Activated CD4-positive, alpha-beta T cell treated with anti-CD3 and anti-CD28 coated beads, Interleukin-2, Interleukin-6, amounts not matched to agents 100 ng/mL and 50 ng/mL, durations not matched to agents 16 hours and 8 hours (primary cell): ENCODE data around the gene FAR1.

Experiments
- DNase-seq: peaks from one replicate; pipeline ENCODE4 v3.0.0-alpha.2; 2020

The FAR1 gene

DNA sequence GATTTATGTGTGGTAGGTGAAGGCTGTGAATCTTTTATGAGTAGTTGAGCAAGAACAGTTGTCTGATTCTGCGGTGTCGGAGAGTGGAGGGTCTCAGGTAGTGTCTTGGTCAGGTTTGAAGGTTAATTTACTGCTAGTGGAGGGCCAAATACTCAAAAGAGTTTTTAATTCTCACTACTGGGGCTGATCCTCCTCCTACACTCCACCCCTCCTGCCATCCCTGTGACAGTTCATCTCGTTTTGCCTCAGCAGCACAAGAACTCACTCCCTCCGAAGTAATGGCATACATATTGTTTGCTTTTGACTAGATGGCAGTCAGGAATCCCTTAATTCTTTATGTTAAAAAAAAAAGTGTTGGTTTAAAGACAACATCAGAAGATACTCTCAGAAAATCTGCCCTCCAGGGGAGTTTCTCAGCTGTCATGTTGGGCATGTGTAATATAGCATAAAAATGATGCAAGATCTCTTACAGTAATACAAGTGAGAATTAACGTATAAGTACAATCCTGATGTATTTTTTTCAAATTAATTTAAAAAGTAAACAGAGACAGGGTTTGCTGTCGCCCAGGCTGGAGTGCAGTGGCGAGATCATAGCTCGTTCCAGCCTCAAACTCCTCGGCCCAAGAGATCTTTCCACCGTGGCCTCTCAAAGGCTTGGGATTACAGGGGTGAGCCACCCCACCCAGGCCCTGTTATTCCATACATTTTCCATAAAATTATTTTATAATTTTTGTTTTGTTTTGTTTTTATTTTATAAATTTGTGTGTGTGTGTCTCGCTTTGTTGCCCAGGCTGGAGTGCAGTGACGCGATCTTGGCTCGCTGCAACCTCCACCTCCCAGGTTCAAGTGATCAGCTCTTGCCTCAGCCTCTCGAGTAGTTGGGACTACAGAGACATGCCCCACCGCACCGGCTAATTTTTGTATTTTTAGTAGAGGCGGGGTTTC, 1.3 kb downstream of the FAR1 start:
- DNase-seq, result peak; percentile 26

DNA sequence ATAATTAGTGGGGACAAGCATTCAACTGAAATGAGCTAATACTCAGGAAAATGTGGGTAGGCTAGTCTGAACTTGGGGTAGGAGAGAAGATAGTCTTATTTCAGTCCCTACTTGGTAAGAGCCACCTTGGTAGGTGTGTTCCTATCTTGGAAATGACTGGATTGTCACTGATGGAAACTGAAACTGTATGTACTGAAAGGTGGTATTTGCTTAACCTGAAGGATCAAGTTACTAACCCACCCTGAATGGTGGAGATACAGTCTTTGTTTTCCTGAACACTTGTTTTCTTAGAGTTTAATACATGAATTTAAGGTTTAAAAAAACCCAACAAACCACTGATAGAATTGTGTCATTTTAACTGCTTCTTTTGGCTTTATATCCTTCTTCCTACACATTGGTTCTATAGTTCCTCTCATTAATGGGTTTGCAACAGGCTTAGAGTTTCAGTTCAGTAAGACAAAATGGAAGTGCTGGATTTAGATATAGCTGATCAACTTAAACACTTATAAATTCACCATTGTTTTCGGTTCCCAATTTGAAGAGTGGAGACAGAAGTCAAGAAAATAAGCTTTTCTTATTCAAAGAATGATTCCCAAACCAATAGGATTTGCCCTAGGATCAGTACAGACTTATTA, 4.2 kb downstream of the FAR1 start:
- peak; percentile 11 for DNase-seq

DNA sequence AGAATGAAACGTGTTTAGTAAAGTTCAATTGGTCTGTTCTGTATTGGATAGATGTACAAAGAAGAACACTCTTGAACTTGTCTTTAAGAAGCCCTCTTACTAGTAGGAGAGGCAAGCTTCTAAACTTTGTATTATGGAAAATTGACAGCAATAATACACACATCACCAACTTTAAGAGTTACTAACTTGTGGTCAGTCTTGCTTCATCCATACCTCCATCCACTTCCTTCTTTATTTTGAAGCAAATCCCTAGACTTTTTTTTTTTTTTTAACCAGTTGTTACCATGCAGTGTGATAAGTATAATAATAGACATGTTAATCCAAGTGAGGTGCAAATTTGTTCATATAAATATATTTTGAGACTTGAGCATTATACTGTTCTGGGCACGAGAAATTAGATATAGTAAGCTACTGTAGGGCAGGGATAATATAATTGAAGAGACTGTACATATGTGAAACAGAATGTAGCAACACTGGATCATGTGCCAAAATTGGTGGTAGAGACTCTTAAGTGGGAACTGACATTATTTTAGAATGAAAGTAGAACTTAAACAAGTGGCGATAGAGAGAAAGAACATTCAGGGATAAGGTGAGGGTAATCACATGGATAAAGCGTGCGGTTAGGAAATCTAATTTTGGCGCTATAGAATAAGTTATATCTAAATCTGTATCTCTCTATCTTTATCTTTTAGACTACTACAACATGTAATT, 6.5 kb downstream of the FAR1 start:
- no peak for DNase-seq

DNA sequence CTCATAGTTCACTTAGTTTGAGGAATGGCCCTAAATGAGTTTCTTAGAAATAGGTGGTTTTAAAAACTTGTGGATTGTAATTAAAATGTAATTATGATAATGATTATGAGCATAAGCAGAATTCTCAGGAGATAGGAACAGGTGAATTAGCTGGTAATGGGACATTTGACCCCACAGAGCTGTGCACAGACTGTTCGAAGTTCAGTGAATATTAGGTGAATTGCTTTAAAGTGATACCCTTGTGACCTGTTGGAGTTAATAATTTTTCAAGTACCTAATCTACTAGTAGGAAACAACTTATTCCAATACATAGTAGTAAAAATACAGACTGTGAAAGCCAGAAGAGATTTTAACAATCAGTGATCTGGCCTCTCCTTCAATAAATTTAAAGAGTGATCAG, 8.1 kb downstream of the FAR1 start:
- DNase-seq, result no peak

DNA sequence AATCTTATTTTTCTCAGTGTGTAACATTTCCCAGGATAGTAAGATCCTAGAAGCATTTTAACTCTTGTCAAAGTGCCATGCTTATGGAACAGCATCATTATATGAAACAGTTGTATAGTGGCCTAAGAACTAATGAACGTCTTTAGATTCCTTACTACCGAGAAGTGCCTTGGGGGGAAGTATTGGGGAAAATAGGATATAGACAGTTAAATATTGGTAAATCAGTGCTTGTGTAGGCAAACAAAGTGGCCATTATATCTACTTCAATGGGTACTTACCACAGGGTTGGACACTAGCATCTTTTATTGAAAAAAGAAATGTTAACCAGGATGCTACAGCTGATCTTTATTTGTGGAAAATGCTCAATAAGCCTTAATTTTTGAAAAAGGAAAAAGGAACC, 11.3 kb downstream of the FAR1 start:
- DNase-seq, result no peak

DNA sequence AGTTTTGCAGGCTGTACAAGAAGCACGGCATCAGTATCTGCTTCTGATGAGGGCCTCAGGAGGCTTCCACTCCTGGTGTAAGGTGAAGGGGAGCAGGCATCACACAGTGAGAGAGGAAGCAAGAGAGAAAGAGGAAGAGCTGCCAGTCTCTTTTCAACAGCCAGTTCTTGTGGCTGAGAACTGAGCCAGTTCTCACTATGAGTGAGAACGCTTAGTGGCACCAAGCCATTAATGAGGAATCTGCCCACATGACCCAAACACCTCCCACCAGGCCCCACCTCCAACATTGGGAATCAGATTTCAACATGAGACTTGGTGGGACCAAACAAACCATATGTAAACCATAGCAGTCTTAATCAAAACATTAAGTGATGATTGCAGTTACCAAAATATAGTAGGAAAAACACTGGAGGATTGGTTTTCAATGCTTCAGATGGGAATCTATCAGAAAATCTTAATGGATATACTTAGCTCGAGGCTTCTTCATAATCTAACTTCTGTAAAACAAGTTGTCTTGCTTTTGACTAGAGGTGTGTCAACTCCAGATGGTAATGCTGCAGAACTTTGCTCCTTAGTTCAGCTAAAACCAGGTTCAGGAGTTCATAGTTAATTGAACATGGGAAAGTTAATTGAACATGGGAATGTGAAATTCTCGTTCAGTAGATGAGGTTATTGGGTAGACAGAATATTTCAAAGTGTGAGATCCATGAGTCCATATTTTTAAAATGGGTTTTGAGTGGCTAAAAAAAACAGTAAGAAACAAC, 12.2 kb downstream of the FAR1 start:
- peak; percentile 12 for DNase-seq

DNA sequence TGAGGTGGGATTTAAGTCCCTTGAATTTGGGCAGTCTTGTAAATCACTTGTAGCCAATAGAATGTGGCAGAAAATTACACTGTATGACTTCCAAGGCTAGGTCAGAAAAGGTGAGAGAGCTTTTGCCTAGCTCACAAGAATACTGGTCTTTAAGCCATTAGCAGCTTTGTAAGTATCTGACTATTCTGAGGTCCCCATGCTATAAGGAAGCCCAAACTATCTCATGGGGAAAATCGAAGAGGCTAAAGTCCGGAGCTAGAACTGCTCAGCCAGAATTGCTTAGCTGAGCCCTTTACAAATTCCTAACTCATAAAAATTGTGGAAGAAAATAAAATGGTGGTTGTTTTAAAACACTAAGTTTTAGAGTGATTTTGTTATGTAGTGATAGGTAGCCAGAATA, 13.0 kb downstream of the FAR1 start:
- DNase-seq, result no peak

DNA sequence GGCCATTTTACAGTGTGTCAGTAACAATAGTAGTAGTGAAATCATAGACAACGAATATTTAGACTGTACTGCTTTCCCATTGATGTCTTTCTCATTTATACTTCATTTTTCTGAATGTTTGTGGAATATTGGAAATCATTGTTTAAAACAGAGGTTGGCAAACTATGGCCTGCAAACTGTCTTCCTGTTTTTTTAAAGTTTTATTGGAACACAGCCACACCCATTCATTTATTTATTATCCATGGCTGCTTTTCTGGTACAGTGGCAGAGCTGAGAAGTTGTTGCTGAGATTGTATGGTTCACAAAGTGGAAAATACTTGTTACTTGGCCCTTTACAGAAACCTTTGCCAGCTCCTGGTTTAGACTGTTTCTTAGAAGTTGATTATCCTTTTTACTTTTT, 13.7 kb downstream of the FAR1 start:
- DNase-seq, result no peak

DNA sequence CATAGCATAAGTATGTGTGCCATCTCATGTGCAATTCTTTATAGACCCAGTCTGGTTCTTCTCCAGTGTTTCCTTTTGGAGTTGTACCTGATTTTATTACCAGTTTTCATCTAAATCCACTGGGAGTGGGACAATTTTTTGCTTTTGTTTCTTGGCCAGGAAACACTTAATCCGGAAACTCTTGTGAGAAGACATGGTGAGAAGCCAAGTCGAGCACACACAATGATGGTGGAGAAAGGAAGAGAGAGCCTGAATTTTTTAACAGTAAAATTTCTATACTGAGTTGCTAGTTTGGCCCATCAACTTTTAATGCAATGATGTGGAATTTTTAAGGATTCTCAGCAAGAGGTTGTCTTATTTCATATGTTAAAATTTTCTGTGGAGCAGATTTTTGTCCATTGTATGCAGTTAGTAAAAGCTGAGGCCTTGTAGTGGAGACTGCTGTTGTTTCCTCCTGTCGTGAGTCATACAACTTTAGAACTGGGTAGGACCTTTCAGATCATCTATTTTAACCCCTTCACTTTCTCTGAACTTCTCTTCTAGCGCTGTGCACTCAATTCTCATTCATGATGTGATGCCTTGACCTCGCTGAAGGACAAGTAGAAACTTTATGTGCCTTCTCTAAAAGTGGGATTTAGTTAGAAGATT, 17.1 kb downstream of the FAR1 start:
- DNase-seq, result no peak

DNA sequence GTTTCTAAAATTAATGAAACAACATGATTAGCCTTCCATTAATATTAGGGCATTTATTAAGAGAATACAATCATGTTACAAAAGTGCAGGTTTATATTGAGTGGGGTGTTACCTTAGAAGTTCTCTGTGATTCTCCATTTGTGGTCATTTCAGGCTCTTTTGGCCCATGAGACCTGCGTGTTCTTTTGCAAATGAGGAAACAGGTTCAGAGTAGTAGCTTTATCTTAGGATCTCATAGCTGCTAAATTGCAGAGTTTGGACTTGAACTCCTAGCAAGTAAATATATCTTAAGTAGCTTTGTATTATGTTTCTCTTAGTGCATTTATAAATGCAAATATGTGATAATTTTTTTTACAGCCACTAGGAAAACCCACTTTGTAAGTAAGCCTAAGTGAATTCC, 18.3 kb downstream of the FAR1 start:
- no peak for DNase-seq

DNA sequence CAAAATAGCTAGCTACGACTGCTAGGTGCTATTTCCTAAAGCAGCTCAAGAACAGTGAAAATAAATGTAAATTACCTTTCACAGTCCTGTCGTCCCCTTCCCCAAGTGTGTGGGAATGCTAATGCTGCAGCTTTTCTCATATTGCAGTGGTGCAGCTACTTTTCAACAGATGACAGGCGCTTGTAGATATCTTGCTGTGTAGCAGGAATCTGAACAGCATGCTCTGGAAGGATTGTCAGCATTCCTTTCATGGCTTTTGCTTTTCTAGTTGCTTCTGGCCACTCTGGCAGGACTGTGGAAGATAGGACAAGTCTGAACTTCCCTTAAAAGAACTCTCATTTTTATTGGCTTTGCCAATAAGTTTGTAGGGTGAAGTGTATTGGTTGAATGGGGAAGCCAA, 18.8 kb downstream of the FAR1 start:
- no peak for DNase-seq

DNA sequence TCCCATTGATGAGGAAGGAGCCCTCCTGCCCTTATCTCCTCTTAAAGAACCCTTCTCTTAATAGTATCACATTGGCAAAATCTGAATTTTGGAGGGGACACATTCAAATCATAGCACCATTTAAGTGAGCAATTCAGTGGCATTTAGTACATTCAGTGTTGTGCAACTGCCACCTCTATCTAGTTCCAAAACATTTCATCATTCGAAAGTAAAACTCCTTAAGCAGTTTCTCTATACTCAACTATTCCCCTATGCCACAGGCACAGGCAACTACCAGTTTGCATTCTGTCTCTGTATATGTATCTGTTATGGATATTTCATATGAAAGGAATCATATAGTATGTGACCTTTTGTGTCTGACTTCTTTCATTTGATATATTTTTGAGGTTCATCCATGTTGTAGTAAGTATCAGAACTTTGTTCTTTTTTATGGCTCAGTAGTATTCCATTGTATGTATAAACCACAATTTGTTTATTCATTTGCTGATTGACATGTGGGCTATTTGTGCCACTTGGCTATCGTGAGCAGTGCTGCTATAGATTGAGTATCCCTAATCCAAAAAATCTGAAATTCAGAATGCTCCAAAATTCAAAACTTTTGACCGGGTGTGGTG, 22.9 kb downstream of the FAR1 start:
- DNase-seq, result no peak

DNA sequence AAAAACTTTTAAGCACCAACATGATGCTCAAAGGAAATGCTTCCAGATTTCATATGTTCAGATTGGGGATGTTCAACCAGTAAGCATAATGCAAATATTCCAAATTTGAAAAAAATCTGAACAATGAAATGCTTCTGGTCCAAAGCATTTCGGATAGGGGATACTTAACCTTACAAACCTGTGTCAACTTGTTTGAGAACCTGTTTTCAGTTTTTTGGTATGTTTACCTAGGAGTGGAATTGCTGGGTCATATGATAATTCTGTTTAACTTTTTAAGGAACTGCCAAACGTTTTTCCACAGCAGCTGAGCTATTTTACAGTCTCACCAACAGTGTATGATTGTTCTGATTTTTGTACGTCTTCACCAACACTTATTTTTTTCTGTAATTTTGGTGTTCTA, 23.7 kb downstream of the FAR1 start:
- DNase-seq, result no peak

DNA sequence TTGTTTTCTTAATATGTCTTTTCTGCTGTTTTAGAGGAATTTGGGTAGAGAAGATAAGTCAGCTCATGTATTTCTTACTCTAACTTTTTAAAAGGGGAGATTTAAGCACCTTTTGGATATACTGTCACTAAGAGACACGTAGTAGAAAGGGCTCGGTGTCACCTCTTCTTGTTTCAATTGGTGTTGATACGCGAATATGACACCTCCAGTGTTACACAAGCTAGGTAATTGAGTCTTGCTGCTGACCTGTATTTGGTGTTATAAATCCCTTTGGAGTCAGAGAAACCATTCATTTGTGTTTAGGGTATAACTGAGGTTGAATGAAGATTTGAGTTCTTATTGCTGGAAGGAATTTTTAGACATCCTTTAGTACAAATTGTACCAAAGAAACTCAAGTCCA, 25.6 kb downstream of the FAR1 start:
- DNase-seq, result no peak

DNA sequence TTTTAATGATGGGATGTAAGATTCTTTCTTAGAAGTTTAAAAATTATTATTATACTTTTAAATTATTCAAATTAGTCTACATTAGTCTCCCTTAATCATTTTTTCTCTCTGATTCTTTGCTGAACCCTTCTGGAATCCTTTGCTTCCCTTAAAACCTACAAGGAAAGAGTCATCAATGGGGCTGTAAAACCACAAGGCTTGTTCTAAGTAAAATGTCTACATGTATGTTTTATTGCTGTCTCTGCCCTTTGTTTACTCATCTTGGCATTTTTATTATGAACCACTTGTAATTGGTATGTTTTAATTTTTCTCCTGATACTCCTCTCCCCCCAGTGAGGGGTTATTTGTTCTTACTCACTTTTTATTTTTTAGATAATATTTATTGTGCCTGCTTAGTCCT, 27.4 kb downstream of the FAR1 start:
- DNase-seq, result no peak

DNA sequence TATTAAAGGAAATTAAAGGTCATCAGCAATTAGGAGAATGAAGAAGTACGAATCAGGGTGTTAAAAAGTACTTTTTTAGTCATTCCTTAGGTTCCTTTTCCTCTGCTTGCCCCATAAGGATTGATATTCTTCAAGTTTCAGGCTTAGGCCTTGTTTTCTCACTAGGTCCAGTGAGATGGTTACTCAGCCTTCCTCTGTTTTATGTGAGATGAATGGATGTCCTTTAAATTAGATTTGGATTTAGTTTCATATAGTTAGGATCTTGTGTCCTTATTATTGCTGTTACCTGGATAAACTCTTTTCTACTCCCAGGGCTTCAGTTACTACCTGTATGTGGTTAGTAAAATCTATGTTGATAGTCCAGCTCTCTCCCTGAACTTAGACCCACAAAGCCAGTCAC, 29.2 kb downstream of the FAR1 start:
- DNase-seq, result no peak

DNA sequence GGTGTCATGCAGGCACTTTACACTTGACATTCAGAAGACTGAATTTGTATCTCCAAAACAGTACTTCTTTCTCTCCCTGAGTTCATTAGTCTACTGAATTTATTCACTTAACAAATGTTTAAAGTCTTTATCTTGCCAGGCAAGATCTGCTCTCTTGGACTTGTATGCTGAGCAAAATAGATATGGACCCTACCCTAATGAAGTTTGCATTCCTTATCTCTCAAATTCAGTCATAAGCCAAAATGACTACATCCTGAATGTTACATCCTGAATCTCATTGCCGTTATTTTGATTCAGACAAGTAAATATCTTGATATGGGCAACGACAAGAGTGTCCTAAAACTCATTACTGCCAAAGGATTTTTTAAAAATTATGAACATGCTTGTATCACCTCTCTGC, 29.7 kb downstream of the FAR1 start:
- no peak for DNase-seq

DNA sequence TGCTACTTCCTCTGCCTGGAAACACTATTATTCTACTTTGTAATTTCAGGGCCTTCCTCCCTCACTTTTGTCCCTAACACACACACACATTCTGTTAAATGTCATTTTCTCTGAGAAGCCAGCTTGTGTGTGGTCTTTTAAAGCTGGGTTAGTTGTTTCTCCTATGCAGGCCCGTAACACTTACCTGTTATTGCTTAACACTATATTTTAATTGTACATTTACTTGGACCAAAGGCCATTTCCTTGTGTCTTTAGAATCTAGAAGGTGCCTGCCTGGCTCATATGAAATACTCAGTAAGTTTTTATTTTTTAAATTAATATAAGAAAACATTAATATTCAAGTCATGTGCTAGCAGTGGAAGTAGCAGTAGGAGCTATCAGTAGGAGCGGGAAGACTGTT, 30.6 kb downstream of the FAR1 start:
- no peak for DNase-seq

DNA sequence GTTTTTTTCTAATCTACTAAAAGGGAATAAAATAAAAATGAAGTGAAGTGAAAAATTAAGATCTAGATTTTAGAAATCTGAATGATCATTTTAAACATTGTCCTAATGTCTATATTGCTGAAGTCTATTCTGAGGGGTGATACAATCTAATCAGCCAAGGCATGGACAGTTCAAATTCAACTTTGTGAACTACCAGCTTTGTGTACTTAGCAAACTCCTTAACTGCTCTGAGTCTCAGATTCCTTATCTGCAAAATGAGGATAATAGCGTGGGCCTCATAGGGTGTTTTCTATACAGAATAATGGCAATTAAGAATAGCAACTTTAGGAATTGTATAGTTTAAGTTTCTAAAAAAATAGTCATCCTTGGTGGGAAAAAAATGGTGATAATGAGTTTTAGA, 31.4 kb downstream of the FAR1 start:
- no peak for DNase-seq

DNA sequence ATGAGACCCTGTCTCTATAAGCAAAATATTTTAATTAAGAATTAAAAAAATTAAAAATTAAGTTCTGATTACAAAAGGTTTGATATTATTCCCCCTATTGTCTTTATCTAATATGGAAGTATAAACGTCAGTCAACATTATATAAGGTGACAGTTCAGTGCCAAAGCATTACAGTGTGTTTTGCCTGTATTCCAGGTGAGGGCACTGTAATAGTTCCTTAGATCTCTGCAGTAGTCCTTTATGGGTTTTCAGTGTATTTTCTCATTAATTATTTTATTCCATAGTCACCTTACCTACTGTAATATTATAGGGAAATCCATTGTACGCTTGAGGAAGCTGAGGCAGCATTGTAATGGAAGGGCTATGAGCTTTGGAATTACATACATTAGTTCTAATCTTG, 33.0 kb downstream of the FAR1 start:
- no peak for DNase-seq

DNA sequence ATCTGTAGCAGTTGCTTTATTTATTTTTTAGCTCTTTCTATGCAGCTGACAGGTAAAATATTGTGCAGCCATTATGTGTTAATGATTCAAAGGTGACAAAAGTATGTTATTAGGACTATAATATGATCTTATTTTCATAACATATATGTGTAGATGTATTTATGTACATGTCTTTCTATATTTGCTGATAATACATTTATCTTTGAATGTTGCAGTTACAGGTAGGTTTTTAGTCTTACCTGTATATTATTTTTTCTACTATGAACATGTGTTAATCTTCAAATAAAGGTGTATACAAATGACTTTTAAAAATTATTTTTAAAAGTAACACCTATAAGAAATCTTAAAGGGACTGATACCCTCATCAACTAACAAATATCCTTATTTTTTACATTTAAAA, 33.6 kb downstream of the FAR1 start:
- no peak for DNase-seq

DNA sequence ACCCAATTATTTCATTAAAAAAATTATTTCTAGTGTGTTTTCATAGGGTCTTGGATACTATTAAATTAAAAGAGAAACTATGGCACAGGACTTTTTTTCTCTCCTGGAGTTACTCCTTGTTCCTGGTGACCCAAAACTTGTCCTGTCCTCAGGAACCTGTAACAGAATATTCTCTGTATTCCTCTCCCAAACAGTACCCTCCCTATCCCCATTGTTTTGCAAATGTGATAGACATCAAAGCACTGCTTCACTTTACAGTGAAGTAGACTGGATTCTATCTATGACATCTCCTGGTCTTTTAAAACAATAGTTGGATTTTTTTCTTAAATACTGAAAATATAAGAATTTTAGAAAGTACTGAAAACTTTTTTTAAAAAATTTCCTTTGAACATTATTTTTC, 37.2 kb downstream of the FAR1 start:
- DNase-seq, result no peak
